SK-N-SH treated with all-trans-retinoic acid at 6 μM for 48 hours (cell line): ENCODE results near the gene AGPAT1.

Experiments used
- ATAC-seq: fragments of 200-7000 bp; cut with Tn5 transposase; 3 replicates; pipeline ENCODE4 v1.9.1; 2020; ENCODE audit warnings: mild to moderate bottlenecking, moderate library complexity
- BACH2 ChIP-seq: fragments of 250-450 bp; sonication (Bioruptor Pico); IDR thresholded peaks from 2 replicates; pipeline ENCODE4 v1.9.0; 2021; ENCODE audit warnings: mild to moderate bottlenecking, borderline replicate concordance
- CREB5 ChIP-seq: fragments of 250-450 bp; sonication (Bioruptor Pico); IDR thresholded peaks from 2 replicates; pipeline ENCODE4 v1.5.1; 2020; ENCODE audit warnings: low read depth, mild to moderate bottlenecking, moderate library complexity
- CSDC2 ChIP-seq: fragments of 250-450 bp; sonication (Bioruptor Pico); IDR thresholded peaks from 2 replicates; pipeline ENCODE4 v1.5.0; 2020; ENCODE audit warnings: mild to moderate bottlenecking, moderate library complexity
- CSRNP3 ChIP-seq: fragments of 250-450 bp; sonication (Bioruptor Pico); IDR thresholded peaks from 2 replicates; pipeline ENCODE4 v1.5.1; 2021; ENCODE audit warnings: mild to moderate bottlenecking, moderate library complexity
- ESRRG ChIP-seq: fragments of 250-450 bp; sonication (Bioruptor Pico); IDR thresholded peaks from 2 replicates; pipeline ENCODE4 v1.6.1; 2021; ENCODE audit warnings: mild to moderate bottlenecking
- GLIS3 ChIP-seq: fragments of 250-450 bp; sonication (Bioruptor Pico); IDR thresholded peaks from 2 replicates; pipeline ENCODE4 v1.5.0; 2020; ENCODE audit warnings: mild to moderate bottlenecking, moderate library complexity
- ISL1 ChIP-seq: fragments of 250-450 bp; sonication (Bioruptor Pico); IDR thresholded peaks from 2 replicates; pipeline ENCODE4 v2.1.2; 2022; ENCODE audit warnings: mild to moderate bottlenecking, moderate library complexity
- OSR1 ChIP-seq: fragments of 250-450 bp; sonication (Bioruptor Pico); IDR thresholded peaks from 2 replicates; pipeline ENCODE4 v1.8.0; 2022; ENCODE audit warnings: moderate library complexity, mild to moderate bottlenecking, inconsistent platforms
- PATZ1 ChIP-seq: fragments of 250-450 bp; sonication (Bioruptor Pico); IDR thresholded peaks from 2 replicates; pipeline ENCODE4 v1.8.0; 2020; ENCODE audit warnings: mild to moderate bottlenecking, moderate library complexity, borderline replicate concordance
- PPARA ChIP-seq: fragments of 250-450 bp; sonication (Bioruptor Pico); IDR thresholded peaks from 2 replicates; pipeline ENCODE4 v1.5.0; 2020; ENCODE audit warnings: mild to moderate bottlenecking, borderline replicate concordance
- SNAI2 ChIP-seq: fragments of 250-450 bp; sonication (Bioruptor Pico); IDR thresholded peaks from 2 replicates; pipeline ENCODE4 v1.5.0; 2020; ENCODE audit warnings: mild to moderate bottlenecking, moderate library complexity
- TCF4 ChIP-seq: fragments of 250-450 bp; sonication (Bioruptor Pico); IDR thresholded peaks from 2 replicates; pipeline ENCODE4 v1.8.0; 2021; ENCODE audit warnings: mild to moderate bottlenecking, moderate library complexity, borderline replicate concordance
- TOX ChIP-seq: fragments of 250-450 bp; sonication (Bioruptor Pico); IDR thresholded peaks from 2 replicates; pipeline ENCODE4 v1.8.0; 2021; ENCODE audit warnings: mild to moderate bottlenecking, moderate library complexity, borderline replicate concordance
- TSHZ2 ChIP-seq: fragments of 250-450 bp; sonication (Bioruptor Pico); IDR thresholded peaks from 2 replicates; pipeline ENCODE4 v1.5.0; 2020; ENCODE audit warnings: mild to moderate bottlenecking, moderate library complexity
- ZC3H10 ChIP-seq: fragments of 250-450 bp; sonication (Bioruptor Pico); IDR thresholded peaks from 2 replicates; pipeline ENCODE4 v1.5.1; 2021; ENCODE audit warnings: mild to moderate bottlenecking, moderate library complexity
- ZFP3 ChIP-seq: fragments of 250-450 bp; sonication (Bioruptor Pico); IDR thresholded peaks from 2 replicates; pipeline ENCODE4 v1.5.0; 2020; ENCODE audit warnings: mild to moderate bottlenecking, moderate library complexity
- ZFP30 ChIP-seq: fragments of 450-650 bp; formaldehyde crosslinking; IDR thresholded peaks from 2 replicates; pipeline ENCODE4 v1.5.0; 2022; ENCODE audit warnings: mild to moderate bottlenecking, moderate library complexity
- ZNF565 ChIP-seq: fragments of 450-650 bp; formaldehyde crosslinking; conservative IDR thresholded peaks from 2 replicates; pipeline ENCODE4 v1.5.0; 2020; ENCODE audit warnings: low read depth, mild to moderate bottlenecking, moderate library complexity
- ZNF70 ChIP-seq: fragments of 450-650 bp; formaldehyde crosslinking; IDR thresholded peaks from 2 replicates; pipeline ENCODE4 v1.5.0; 2020; ENCODE audit warnings: mild to moderate bottlenecking, moderate library complexity
- ZNF8 ChIP-seq: fragments of 450-650 bp; formaldehyde crosslinking; IDR thresholded peaks from 2 replicates; pipeline ENCODE4 v1.5.0; 2020; ENCODE audit warnings: mild to moderate bottlenecking, moderate library complexity

The AGPAT1 gene

GRCh38 chr6:32164295-32164694 lies 11.6 kb downstream of the AGPAT1 start, which contains the start of gene EGFL8 (continued):
- TF ChIP-seq TSHZ2 (CRISPR knock-in tag) (no peak), ESRRG (no peak), CREB5 (CRISPR knock-in tag) (no peak), ZNF8 (no peak), ZC3H10 (CRISPR knock-in tag) (no peak), ZFP30 (CRISPR knock-in tag) (no peak), GLIS3 (no peak)
- TF ChIP-seq, all 23 proteins: peak for 0

- ATAC-seq, result no peak
- TF ChIP-seq TSHZ2 (CRISPR knock-in tag) (no peak), BACH2 (CRISPR knock-in tag) (no peak), ZNF70 (CRISPR knock-in tag) (no peak), ZNF565 (no peak), GLIS3 (no peak), ISL1 (no peak), CREB5 (CRISPR knock-in tag) (no peak), TCF4 (CRISPR knock-in tag) (no peak), OSR1 (CRISPR knock-in tag) (no peak), ESRRG (no peak), PPARA (CRISPR knock-in tag) (no peak), ZC3H10 (CRISPR knock-in tag) (no peak), SNAI2 (CRISPR knock-in tag) (no peak), PATZ1 (no peak), CSDC2 (CRISPR knock-in tag) (no peak), ZFP3 (CRISPR knock-in tag) (no peak)
Measured at GRCh38 chr6:32163559-32164258, 12.2 kb downstream of the AGPAT1 start.

GRCh38 chr6:32158052-32158451 lies 17.8 kb downstream of the AGPAT1 start:
- no peak for ATAC-seq
- no peak for TF ChIP-seq CSDC2 (CRISPR knock-in tag)
- TF ChIP-seq OSR1 (CRISPR knock-in tag), result no peak
- no peak for TF ChIP-seq TSHZ2 (CRISPR knock-in tag)
- TF ChIP-seq GLIS3, result no peak
- TF ChIP-seq SNAI2 (CRISPR knock-in tag), result no peak
- TF ChIP-seq TCF4 (CRISPR knock-in tag), result no peak
- no peak for TF ChIP-seq CSRNP3 (CRISPR knock-in tag)
- TF ChIP-seq ZFP3 (CRISPR knock-in tag), result no peak
- no peak for TF ChIP-seq ZNF565
- TF ChIP-seq CREB5 (CRISPR knock-in tag), result no peak
- no peak for TF ChIP-seq ZFP30 (CRISPR knock-in tag)
- TF ChIP-seq BACH2 (CRISPR knock-in tag), result no peak
- no peak for TF ChIP-seq TOX (CRISPR knock-in tag)
- no peak for TF ChIP-seq ESRRG
- no peak for TF ChIP-seq PPARA (CRISPR knock-in tag)
